Vagina (tissue), 2 donors: ENCODE measurements around the gene CNST.

Experiments used
- POLR2A ChIP-seq, 2 donors: fragments of 450-650 bp; IDR thresholded peaks; one replicate each; pipeline ENCODE4 v1.6.1; 2017; ENCODE audit warnings: antibody characterized with exemption in 2 of 2, mild to moderate bottlenecking in 2 of 2, moderate library complexity in 2 of 2
- POLR2AphosphoS5 ChIP-seq, 2 donors: sonication (generic); formaldehyde crosslinking; IDR thresholded peaks; one replicate each; pipeline ENCODE4 v1.9.0; 2017; ENCODE audit warnings: antibody characterized with exemption in 2 of 2, mild to moderate bottlenecking in 2 of 2, low read depth in 1 of 2; ENCODE audit not compliant: insufficient read depth in 1 of 2
- TF ChIP-seq, protein P1 (sequence below), 3 experiments: fragments of 450-650 bp in 2 of 3; fragments of 200-600 bp in 1 of 3; sonication (generic) in 1 of 3; IDR thresholded peaks; one replicate each; pipeline ENCODE4 v1.5.1; 2017 to 2019; ENCODE audit warnings: antibody characterized with exemption in 3 of 3, mild to moderate bottlenecking in 2 of 3, moderate library complexity in 2 of 3

DNA sequence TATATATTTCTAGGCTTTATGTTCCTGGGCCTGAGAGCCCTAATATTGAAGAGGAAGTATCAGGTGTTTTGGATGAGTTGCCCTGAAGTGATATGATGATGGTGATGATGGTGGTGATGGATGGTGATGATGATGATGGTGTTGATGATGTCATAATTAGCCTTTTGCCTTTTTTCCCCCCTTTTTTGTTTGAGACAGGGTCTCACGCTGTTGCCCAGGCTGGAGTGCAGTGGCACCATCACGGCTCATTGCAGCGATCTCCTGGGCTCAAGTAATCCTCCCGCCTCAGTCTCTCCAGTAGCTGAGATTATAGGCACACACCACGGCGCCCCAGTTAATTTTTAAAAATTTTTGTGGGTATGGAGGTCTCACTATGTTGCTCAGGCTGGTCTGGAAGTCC lies 76.5 kb downstream of the CNST start:
- no peak for TF ChIP-seq POLR2AphosphoS5 (IDR thresholded peaks at IDR 0.05; ENCODE audit: insufficient read depth in 1 of 2, low read depth in 1 of 2)
- TF ChIP-seq, protein P1, sequence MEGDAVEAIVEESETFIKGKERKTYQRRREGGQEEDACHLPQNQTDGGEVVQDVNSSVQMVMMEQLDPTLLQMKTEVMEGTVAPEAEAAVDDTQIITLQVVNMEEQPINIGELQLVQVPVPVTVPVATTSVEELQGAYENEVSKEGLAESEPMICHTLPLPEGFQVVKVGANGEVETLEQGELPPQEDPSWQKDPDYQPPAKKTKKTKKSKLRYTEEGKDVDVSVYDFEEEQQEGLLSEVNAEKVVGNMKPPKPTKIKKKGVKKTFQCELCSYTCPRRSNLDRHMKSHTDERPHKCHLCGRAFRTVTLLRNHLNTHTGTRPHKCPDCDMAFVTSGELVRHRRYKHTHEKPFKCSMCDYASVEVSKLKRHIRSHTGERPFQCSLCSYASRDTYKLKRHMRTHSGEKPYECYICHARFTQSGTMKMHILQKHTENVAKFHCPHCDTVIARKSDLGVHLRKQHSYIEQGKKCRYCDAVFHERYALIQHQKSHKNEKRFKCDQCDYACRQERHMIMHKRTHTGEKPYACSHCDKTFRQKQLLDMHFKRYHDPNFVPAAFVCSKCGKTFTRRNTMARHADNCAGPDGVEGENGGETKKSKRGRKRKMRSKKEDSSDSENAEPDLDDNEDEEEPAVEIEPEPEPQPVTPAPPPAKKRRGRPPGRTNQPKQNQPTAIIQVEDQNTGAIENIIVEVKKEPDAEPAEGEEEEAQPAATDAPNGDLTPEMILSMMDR (IDR thresholded peaks at IDR 0.05), result no peak
- no peak for TF ChIP-seq POLR2A (IDR thresholded peaks at IDR 0.05)
